ENCODE measurements around the gene SLCO4A1. TPM values are rescaled to one million over a fixed set of nuclear protein-coding genes. Genes with fewer than 3 reads are reported as not detected.

The SLCO4A1 gene
- polyA plus RNA-seq, 1 donor (not counting 4 experiments of a cell fraction or from before 2014, with no cell fraction given) = 1.8 TPM

- H3K9ac ChIP-seq (ENCODE audit: control insufficient read depth, extremely low read depth, insufficient read depth, low read length) = peak overlapping the region; percentile 76
- H2AFZ ChIP-seq (ENCODE audit: control insufficient read depth, low read length) = peak overlapping the region; percentile 86
- DNase-seq (ENCODE audit: low read depth, low spot score) = peak; percentile 63
- no peak for TF ChIP-seq EZH2 (IDR thresholded peaks at IDR 0.05; ENCODE audit: low read length)
- H3K36me3 ChIP-seq (ENCODE audit: control insufficient read depth in 2 of 2, extremely low read depth in 1 of 2, insufficient read depth in 2 of 2, low read length in 2 of 2) = no peaks in the 10 kb centered on the region
- H3K79me2 ChIP-seq (ENCODE audit: control insufficient read depth, insufficient read depth, low read length) = no peaks in the 10 kb centered on the region
- peak overlapping the region in 2 of 3 experiments; percentile 51 for H3K4me3 ChIP-seq (ENCODE audit: control insufficient read depth in 2 of 3, extremely low read depth in 1 of 3, insufficient read depth in 2 of 3, low read depth in 1 of 3, low read length in 3 of 3)
- H3K9me3 ChIP-seq (ENCODE audit: control insufficient read depth, low read depth, low read length) = no peaks in the 10 kb centered on the region
- H4K20me1 ChIP-seq (ENCODE audit: control insufficient read depth, extremely low read depth, insufficient read depth, low read length) = no peaks in the 10 kb centered on the region
- no peaks in the 10 kb centered on the region for H3K27me3 ChIP-seq (ENCODE audit: control insufficient read depth, extremely low read depth, insufficient read depth, low read length)
- H3K27ac ChIP-seq (ENCODE audit: control insufficient read depth, insufficient read depth, low read length) = peak overlapping the region; percentile 84
- H3K4me2 ChIP-seq (ENCODE audit: control insufficient read depth, extremely low read depth, insufficient read depth, low read depth, low read length) = peak overlapping the region; percentile 85
- H3K4me1 ChIP-seq (ENCODE audit: control insufficient read depth, extremely low read depth, insufficient read depth, low read length) = peaks cover 28% of the 10 kb centered on the region
- no peaks in the 10 kb centered on the region for H3K9me1 ChIP-seq (ENCODE audit: control insufficient read depth, extremely low read depth, insufficient read depth, low read length)
- FAIRE-seq = peak; percentile 84
- dilution Hi-C loops (cut with MboI; ENCODE audit: extremely low pct_ligation_motif_present, low sequenced_read_pairs) = no loop called here
These were observed 10.0 kb downstream of the SLCO4A1 start for GRCh38 chr20:62652041-62652893.

GRCh38 chr20:62652894-62653305 lies 10.6 kb downstream of the SLCO4A1 start:
- Histone ChIP-seq H3K27ac (ENCODE audit: control insufficient read depth, insufficient read depth, low read length) (peak overlapping the region; percentile 84), H3K27me3 (ENCODE audit: control insufficient read depth, extremely low read depth, insufficient read depth, low read length) (no peaks in the 10 kb centered on the region), H3K9me1 (ENCODE audit: control insufficient read depth, extremely low read depth, insufficient read depth, low read length) (no peaks in the 10 kb centered on the region), H3K4me1 (ENCODE audit: control insufficient read depth, extremely low read depth, insufficient read depth, low read length) (peaks cover 28% of the 10 kb centered on the region), H3K36me3 (ENCODE audit: control insufficient read depth in 2 of 2, extremely low read depth in 1 of 2, insufficient read depth in 2 of 2, low read length in 2 of 2) (no peaks in the 10 kb centered on the region), H3K9me3 (ENCODE audit: control insufficient read depth, low read depth, low read length) (no peaks in the 10 kb centered on the region), H2AFZ (ENCODE audit: control insufficient read depth, low read length) (no peak overlapping the region), H3K4me2 (ENCODE audit: control insufficient read depth, extremely low read depth, insufficient read depth, low read depth, low read length) (peak overlapping the region; percentile 85), H3K79me2 (ENCODE audit: control insufficient read depth, insufficient read depth, low read length) (no peaks in the 10 kb centered on the region), H4K20me1 (ENCODE audit: control insufficient read depth, extremely low read depth, insufficient read depth, low read length) (no peaks in the 10 kb centered on the region), H3K9ac (ENCODE audit: control insufficient read depth, extremely low read depth, insufficient read depth, low read length) (peak overlapping the region; percentile 76), H3K4me3 (ENCODE audit: control insufficient read depth in 2 of 3, extremely low read depth in 1 of 3, insufficient read depth in 2 of 3, low read depth in 1 of 3, low read length in 3 of 3) (no peak overlapping the region)
- dilution Hi-C loops (cut with MboI; ENCODE audit: extremely low pct_ligation_motif_present, low sequenced_read_pairs) = no loop called here
- TF ChIP-seq EZH2 (IDR thresholded peaks at IDR 0.05; ENCODE audit: low read length) (no peak), CTCF (optimal IDR thresholded peaks at IDR 0.05 in 1 of 3, IDR thresholded peaks at IDR 0.05 in 1 of 3, conservative IDR thresholded peaks at IDR 0.05 in 1 of 3; ENCODE audit: extremely low read depth in 1 of 3, insufficient read depth in 2 of 3, low read length in 3 of 3) (no peak)
- DNase-seq (ENCODE audit: low read depth, low spot score) (no peak), FAIRE-seq (no peak)
